Stimulated activated naive CD8-positive, alpha-beta T cell treated with anti-CD3 and anti-CD28 coated beads, Interleukin-15, Interleukin-2, amounts not matched to agents 100 ng/mL and 50 ng/mL, for 24 hours (primary cell): Measurements from ENCODE around the gene TMEM209.
A peak's percentile ranks its signal among the peaks of the same experiment; 100 is the strongest.

Source experiments
- H3K27ac Mint-ChIP-seq: one replicate; pipeline ENCODE4 v1.8.0; 2021; ENCODE audit warnings: mild to moderate bottlenecking, mixed read lengths
- H3K27me3 Mint-ChIP-seq: one replicate; pipeline ENCODE4 v1.8.0; 2021; ENCODE audit warnings: mixed read lengths
- H3K36me3 Mint-ChIP-seq: one replicate; pipeline ENCODE4 v1.8.0; 2021; ENCODE audit warnings: low read depth, mixed read lengths
- H3K4me1 Mint-ChIP-seq: one replicate; pipeline ENCODE4 v1.8.0; 2021; ENCODE audit warnings: low read depth, mixed read lengths
- H3K4me3 Mint-ChIP-seq: one replicate; pipeline ENCODE4 v1.8.0; 2021; ENCODE audit warnings: mild to moderate bottlenecking, mixed read lengths
- H3K9me3 Mint-ChIP-seq: one replicate; pipeline ENCODE4 v1.8.0; 2021; ENCODE audit warnings: mixed read lengths

Gene TMEM209

DNA sequence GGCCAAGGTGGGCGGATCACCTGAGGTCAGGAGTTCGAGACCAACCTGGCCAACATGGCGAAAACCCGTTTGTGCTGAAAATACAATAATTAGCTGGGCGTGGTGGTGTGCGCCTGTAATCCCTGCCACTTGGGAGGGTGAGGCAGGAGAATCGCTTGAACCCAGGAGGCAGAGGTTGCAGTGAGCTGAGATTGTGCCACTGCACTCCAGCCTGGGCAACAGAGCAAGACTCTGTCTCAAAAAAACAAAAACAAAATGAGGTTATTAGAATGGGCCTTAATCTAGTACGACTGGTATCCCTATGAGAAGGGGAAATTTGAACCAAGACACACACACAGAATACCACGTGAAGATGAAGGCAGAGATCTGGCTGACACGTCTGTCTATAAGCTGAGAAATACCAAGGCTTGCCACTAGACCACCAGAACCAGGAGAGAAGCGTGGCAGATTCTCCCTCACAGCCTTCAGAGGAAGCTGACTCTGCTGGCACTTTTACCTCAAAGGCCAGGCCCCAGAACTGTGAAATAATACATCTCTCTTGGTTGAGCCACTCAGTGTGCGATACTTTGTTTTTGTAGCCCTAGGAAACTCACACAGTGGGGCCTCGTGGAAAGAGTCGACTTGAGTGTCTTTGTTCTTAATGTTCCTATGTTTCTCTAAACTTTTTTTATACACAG is 59.6 kb downstream of the TMEM209 start:
- Mint-ChIP-seq H3K36me3 (no peaks in the 10 kb centered on the region), H3K27me3 (peaks cover 3% of the 10 kb centered on the region), H3K4me1 (peaks cover 15% of the 10 kb centered on the region), H3K9me3 (no peaks in the 10 kb centered on the region), H3K27ac (no peak overlapping the region), H3K4me3 (no peak overlapping the region)

DNA sequence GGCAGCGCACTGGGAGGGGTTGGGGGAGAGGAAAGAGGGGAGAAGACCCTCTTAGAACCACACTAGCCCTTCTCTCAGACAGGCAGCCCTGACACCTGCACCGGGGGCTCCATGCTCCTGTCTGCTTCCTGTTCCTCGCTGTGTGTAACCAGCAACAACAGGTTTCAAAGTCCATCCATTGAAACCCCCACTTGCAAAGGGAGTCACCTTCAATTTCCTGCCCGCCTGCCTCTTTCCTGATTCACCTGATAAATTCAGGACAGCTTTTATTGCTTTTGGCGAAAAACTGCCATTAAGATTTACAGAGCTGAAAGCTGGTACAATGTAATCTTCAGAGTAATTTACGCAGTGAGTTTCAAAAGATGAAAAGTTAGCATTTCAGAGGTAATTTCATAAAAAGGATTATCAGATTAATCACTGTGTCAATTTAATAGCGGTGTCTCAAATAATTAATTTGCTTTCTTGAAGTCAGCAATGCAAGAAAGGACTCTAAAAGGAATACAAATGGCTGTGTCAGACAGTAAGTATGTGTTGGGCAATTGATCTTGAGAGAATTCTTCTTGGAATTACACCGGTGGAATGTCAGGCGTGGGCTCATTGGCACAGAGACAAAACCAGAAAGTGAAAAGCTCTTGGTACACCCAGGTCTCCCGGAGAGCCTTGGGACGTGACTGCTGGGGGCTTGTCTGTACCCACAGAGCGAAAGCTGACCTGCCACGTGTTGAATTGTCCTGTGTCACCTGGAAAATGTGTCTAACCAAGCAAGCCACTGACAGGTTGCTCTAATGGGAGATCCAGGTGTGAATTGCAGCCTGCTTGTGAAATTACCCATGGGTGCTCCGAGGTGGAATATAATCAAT is 60.7 kb downstream of the TMEM209 start:
- H3K4me1 Mint-ChIP-seq = peaks cover 19% of the 10 kb centered on the region
- H3K27me3 Mint-ChIP-seq = no peaks in the 10 kb centered on the region
- H3K27ac Mint-ChIP-seq = no peak overlapping the region
- H3K9me3 Mint-ChIP-seq = no peaks in the 10 kb centered on the region
- no peak overlapping the region for H3K4me3 Mint-ChIP-seq
- peaks cover 5% of the 10 kb centered on the region for H3K36me3 Mint-ChIP-seq

- Mint-ChIP-seq H3K4me3 (no peak overlapping the region), H3K4me1 (peaks cover 19% of the 10 kb centered on the region), H3K27ac (no peak overlapping the region), H3K27me3 (no peaks in the 10 kb centered on the region), H3K9me3 (no peaks in the 10 kb centered on the region), H3K36me3 (peaks cover 11% of the 10 kb centered on the region)
These were observed 61.3 kb downstream of the TMEM209 start for GRCh38 chr7:130143986-130144311.

DNA sequence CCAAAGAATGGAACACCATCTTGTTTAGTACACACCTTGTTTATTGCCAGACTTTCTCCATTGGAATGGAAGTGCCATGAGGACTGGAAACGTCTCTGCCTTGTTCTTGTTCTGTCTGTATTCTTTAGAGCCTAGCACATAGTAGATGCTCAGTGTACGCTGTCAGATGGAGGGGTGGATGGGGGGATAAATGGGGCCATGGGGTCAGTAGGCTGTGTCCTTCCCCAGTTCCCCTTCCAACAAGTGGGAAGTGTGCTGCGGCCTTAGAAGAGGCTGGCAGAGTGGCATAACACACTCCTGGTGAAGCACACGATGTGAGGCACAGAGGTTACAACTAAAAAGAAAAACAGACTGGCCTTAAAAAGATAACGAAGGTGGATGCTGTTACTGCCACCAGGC is 61.9 kb downstream of the TMEM209 start:
- no peaks in the 10 kb centered on the region for H3K27me3 Mint-ChIP-seq
- no peak overlapping the region for H3K4me3 Mint-ChIP-seq
- H3K4me1 Mint-ChIP-seq = peaks cover 19% of the 10 kb centered on the region
- no peak overlapping the region for H3K27ac Mint-ChIP-seq
- no peaks in the 10 kb centered on the region for H3K9me3 Mint-ChIP-seq
- peaks cover 13% of the 10 kb centered on the region for H3K36me3 Mint-ChIP-seq

- H3K27me3 Mint-ChIP-seq = no peaks in the 10 kb centered on the region
- H3K9me3 Mint-ChIP-seq = no peaks in the 10 kb centered on the region
- peaks cover 19% of the 10 kb centered on the region for H3K4me1 Mint-ChIP-seq
- H3K27ac Mint-ChIP-seq = no peak overlapping the region
- peaks cover 16% of the 10 kb centered on the region for H3K36me3 Mint-ChIP-seq
- H3K4me3 Mint-ChIP-seq = no peak overlapping the region
These were observed 62.4 kb downstream of the TMEM209 start for GRCh38 chr7:130142654-130143333.

DNA sequence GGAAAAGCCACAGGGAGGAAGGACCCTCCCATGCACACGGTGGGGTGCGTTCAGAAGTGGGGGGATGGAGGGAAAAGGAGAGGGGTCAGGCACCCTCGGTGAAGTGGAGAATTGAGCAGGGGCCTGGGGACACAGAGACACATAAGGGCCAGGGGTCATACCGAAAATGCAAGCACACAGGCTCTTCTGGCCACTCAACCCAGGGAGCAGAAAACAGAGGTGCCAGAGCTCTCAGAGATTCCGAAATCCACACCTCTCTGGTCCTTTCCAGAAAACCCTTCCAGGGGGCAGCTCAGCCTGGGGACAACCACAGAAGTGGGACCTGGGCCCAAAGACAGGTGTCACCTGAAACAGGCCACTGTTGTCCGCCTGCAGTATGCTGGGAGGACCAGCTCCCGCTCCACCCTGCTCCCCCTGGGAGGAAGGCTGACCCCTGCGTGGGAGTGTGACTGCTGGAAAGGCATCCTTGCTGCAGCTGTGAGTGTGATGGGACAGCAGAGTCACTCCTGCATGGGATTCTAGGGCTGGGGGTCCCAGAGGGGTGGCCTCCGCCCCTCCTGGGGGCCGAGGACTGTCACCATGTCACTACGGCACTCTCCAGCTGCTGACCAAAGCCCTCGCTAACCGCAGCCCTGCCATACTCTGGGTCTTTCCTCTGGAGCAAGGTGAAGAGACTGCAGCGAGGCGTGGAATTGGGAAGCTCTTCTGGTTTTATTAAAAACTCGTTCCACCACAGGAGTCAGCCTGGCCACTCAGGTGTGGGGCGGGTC is 63.1 kb downstream of the TMEM209 start:
- no peaks in the 10 kb centered on the region for H3K27me3 Mint-ChIP-seq
- H3K36me3 Mint-ChIP-seq = peaks cover 19% of the 10 kb centered on the region
- H3K9me3 Mint-ChIP-seq = no peaks in the 10 kb centered on the region
- peaks cover 19% of the 10 kb centered on the region for H3K4me1 Mint-ChIP-seq
- no peak overlapping the region for H3K4me3 Mint-ChIP-seq
- H3K27ac Mint-ChIP-seq = peak overlapping the region; percentile 21

- Mint-ChIP-seq H3K9me3 (no peaks in the 10 kb centered on the region), H3K4me1 (peaks cover 23% of the 10 kb centered on the region), H3K4me3 (peak overlapping the region; percentile 58), H3K27ac (peak overlapping the region; percentile 21), H3K36me3 (peaks cover 22% of the 10 kb centered on the region), H3K27me3 (no peaks in the 10 kb centered on the region)
These were observed 63.9 kb downstream of the TMEM209 start for GRCh38 chr7:130141161-130141883.

- H3K27ac Mint-ChIP-seq = no peak overlapping the region
These were observed 64.5 kb downstream of the TMEM209 start for GRCh38 chr7:130140551-130141160.

DNA sequence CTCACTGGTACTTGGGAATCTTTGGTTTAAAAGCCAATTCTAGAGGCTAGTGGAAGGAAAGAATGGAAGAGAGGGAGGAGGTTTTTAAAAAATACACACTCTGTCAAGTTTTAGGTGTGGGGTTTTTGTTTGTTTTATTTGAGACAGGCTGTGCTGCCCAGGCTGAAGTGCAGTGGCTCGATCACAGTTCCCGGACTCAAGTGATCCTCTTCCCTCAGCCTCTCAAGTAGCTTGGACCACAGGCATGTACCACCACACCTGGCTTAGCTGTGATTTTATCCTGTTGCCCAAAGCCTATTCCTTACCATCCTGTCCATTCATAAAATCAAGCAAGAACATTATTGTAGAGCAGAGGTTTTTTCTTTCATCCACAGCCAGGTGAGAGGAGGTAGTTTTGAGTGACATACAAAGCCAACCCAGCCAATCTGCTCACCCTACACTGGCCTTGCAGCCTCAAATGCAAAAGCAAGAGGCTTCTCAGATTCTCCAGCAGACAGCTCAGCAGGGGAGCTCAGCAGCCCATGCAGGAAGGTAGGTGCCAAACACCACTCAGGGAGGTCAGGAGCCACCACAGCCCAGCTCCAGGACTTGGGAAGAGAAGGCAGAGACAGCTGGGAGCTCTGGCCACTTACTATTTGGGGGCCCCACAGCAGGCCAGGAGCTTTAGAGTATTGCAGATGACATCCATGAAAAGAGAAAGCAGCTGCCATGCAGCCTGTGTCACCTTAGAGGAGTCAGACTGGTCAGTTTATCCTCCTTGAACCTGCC is 65.8 kb downstream of the TMEM209 start:
- Mint-ChIP-seq H3K9me3 (no peaks in the 10 kb centered on the region), H3K27me3 (no peaks in the 10 kb centered on the region), H3K4me1 (peaks cover 28% of the 10 kb centered on the region), H3K4me3 (no peak overlapping the region), H3K36me3 (peaks cover 34% of the 10 kb centered on the region), H3K27ac (no peak overlapping the region)

More at GRCh38 chr7:130140551-130141160, 64.5 kb downstream of the TMEM209 start:
- H3K4me3 Mint-ChIP-seq = peak overlapping the region; percentile 58
- no peaks in the 10 kb centered on the region for H3K27me3 Mint-ChIP-seq
- H3K36me3 Mint-ChIP-seq = peaks cover 29% of the 10 kb centered on the region
- no peaks in the 10 kb centered on the region for H3K9me3 Mint-ChIP-seq
- H3K4me1 Mint-ChIP-seq = peaks cover 27% of the 10 kb centered on the region

DNA sequence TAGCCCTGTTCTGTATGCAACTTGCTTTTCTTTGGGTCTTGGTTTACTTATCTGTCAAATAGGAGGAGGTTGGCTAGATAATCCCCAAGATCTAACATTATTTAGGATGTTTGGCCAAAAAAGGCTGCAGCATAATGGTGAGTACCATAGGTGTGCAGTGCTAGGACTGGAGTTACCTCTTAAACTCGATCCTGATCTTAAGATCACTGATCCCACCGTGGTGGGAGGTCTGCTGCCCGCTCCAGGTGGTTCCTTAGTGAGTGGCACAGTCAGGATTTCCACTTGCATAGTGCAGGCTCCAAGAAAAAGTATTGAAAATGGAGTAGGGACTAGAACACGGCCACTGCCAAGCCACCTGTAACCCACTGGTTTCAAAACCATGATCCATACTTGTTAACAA is 68.0 kb downstream of the TMEM209 start:
- Mint-ChIP-seq H3K9me3 (no peaks in the 10 kb centered on the region), H3K4me1 (peaks cover 28% of the 10 kb centered on the region), H3K4me3 (no peak overlapping the region), H3K36me3 (peaks cover 45% of the 10 kb centered on the region), H3K27ac (no peak overlapping the region), H3K27me3 (no peaks in the 10 kb centered on the region)

DNA sequence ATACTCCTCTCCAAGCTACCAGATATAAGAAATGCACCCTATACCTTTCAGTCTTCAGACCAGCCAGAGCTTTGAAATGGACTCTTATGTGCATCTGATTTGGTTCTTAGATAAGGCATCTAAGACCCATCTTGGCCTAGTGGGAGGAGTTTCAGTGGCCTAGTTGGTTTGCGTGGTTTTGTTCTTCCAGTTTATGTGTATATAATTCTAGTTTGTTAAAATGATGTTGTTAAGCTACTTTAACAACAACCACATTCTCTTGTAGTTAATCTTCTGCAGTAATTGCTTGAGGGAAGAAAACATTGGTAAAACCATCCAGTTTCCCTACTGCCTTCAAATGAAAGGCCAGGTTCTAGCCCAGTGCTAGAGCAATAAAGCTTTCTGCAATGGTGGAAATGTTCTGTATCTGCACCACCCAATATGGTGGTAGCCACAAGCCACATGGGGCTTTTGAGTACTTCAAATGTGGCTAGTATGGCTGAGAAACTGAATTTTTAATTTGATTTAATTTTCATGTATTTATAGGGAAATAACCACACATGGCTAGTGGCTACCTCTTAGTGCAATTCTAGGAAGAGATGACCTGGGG is 68.5 kb downstream of the TMEM209 start:
- no peaks in the 10 kb centered on the region for H3K9me3 Mint-ChIP-seq
- H3K27ac Mint-ChIP-seq = no peak overlapping the region
- H3K27me3 Mint-ChIP-seq = no peaks in the 10 kb centered on the region
- no peak overlapping the region for H3K4me3 Mint-ChIP-seq
- peaks cover 26% of the 10 kb centered on the region for H3K4me1 Mint-ChIP-seq
- H3K36me3 Mint-ChIP-seq = peaks cover 47% of the 10 kb centered on the region

DNA sequence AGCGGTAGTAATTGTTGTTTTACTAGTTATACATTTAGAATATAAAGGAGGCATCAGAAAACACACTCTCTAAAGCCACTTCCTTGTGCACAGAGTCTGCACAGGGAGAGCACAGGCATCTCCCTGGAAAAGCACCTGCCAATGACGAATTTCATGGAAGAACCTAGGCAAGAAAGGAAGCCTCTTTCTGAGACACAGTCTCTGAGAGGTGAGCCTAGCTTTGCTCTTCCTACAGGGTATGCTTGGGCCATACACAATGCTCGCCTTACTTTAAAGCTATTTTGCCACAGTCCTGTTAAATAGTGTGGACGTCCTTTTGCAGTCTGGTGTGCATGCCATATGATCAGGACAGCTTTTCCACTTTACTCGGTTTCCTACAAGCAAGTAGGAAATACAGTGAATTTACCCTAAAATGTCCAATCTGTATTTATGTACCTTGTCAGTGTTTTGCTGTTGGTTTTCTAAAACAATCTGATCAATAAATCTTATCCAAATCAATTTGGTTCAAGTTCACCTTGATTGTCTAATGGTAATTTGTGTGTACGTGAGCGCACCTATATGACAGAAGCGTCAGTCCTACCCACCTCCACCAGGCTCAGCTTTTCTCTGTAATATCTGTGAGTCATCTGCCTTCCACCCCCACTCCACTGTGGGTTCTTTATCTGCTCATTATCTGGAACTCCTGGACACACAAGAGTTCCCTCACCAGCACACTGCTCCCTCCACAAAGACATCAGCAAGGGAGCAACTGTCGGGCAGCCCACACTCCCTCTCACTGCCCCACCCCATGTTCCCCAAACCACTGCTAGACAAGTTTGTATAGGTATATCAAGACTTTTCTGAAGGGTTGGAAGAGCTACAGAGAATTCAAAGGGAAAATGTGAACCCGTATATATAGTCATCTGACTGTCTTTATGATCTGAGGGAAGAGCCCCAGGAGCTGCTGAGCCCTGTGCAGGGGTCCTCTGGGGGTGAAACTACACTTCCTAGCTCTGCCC is 69.7 kb downstream of the TMEM209 start:
- Mint-ChIP-seq H3K36me3 (peaks cover 56% of the 10 kb centered on the region), H3K4me1 (peaks cover 21% of the 10 kb centered on the region), H3K27ac (no peak overlapping the region), H3K4me3 (no peak overlapping the region), H3K27me3 (no peaks in the 10 kb centered on the region), H3K9me3 (no peaks in the 10 kb centered on the region)
